ENCODE measurements around the gene EOLA1. TPM values are rescaled to one million over a fixed set of nuclear protein-coding genes. Genes with fewer than 3 reads are reported as not detected.
"Not testable (repeated sequence)": the region's sequence is repeated elsewhere in the genome, so short reads cannot be mapped to it uniquely, and the experiment has no call there.

EOLA1 gene
- polyA plus RNA-seq, 2 donors = 11.1 to 13.0 TPM

DNA sequence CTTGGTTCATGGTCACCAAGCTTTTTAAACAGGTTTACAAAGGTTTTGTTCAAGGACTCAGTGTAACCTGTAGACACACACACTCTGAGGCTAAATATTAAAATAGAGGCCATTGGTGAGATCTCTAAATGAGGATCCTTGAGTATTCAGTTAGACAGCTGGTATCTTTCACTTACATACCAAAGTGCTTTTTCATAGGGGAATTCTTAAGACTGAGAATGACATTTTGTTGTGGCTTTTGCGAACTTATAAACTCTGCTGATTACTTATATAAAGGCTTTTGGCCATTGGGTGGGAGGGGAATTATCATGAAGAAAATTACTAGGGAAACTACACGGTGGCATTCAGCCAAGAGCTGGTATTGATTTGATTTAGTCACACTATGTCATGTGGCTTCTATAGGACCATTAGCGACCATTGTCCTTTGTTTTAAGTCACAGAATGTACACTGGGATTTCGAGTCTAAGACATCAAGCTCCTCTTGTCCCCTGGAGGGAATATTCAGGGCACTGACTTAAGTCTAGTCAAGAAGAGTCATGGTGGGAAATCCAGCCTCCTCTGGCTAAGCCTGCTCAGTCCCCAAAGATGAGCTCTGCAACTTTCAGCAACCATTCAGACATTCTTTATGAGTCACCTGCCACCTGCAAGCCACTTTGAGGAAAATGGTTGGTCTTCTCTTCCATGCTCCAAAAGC, 10.6 kb downstream of the EOLA1 start:
- not testable (repeated sequence) for H3K36me3 ChIP-seq (ENCODE audit: control insufficient read depth in 2 of 2, insufficient read depth in 2 of 2, low read length in 1 of 2); H3K9me3 ChIP-seq (ENCODE audit: control insufficient read depth in 2 of 2, insufficient read depth in 1 of 2, low read depth in 1 of 2, low read length in 1 of 2); H3K4me3 ChIP-seq (ENCODE audit: low read depth in 1 of 2, low read length in 2 of 2); H3K4me1 ChIP-seq (ENCODE audit: control insufficient read depth in 2 of 2, insufficient read depth in 2 of 2, low read length in 1 of 2); H3K27me3 ChIP-seq (ENCODE audit: control insufficient read depth in 1 of 2, insufficient read depth in 2 of 2, low read length in 2 of 2); H3K27ac ChIP-seq (ENCODE audit: low read depth in 2 of 2, low read length in 1 of 2)
- WGBS, 2 donors = no CpG with 5 or more reads among the region's 4 CpGs

DNA sequence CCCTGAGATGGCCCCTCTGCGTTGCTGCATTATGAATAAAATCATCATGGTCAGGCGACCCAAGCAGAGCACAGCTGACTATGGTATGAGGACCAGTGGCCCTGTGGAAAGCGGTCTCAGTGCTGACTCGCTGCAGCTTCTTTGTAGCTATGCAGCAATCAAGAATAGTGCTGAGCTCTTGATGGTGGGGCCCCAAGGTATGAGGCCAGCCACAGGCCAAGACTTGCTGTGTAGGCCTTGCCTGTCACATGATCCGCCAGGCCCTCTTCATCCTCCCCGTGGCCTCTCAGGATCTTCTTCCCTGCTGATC, 11.1 kb downstream of the EOLA1 start:
- not testable (repeated sequence) for H3K27me3 ChIP-seq (ENCODE audit: control insufficient read depth in 1 of 2, insufficient read depth in 2 of 2, low read length in 2 of 2); H3K36me3 ChIP-seq (ENCODE audit: control insufficient read depth in 2 of 2, insufficient read depth in 2 of 2, low read length in 1 of 2); H3K4me1 ChIP-seq (ENCODE audit: control insufficient read depth in 2 of 2, insufficient read depth in 2 of 2, low read length in 1 of 2); H3K4me3 ChIP-seq (ENCODE audit: low read depth in 1 of 2, low read length in 2 of 2); H3K9me3 ChIP-seq (ENCODE audit: control insufficient read depth in 2 of 2, insufficient read depth in 1 of 2, low read depth in 1 of 2, low read length in 1 of 2); H3K27ac ChIP-seq (ENCODE audit: low read depth in 2 of 2, low read length in 1 of 2)
- WGBS, 2 donors = 81% methylated on average over 2 of the region's 6 CpGs; no CpG with 5 or more reads in 1 of the 2 donors

DNA sequence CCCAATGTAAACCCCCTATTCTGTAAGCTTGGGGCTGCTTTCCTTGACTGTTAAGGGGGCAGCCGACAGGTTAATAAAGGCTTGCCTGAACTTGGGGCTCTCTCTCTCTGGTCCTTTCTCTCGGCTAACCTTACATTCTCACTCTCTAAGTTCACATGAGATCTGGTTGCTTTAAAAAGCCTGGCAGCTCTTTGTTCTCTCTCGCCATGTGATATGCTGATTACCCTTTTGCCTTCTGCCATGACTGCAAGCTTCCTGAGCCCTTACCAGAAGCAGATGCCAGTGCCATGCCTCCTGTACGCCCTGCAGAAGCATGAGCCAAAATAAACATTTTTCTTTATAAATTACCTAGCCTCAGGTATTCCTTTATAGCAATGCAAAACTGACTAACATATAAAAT, 14.4 kb downstream of the EOLA1 start:
- not testable (repeated sequence) for H3K36me3 ChIP-seq (ENCODE audit: control insufficient read depth in 2 of 2, insufficient read depth in 2 of 2, low read length in 1 of 2); H3K27me3 ChIP-seq (ENCODE audit: control insufficient read depth in 1 of 2, insufficient read depth in 2 of 2, low read length in 2 of 2); H3K4me3 ChIP-seq (ENCODE audit: low read depth in 1 of 2, low read length in 2 of 2); H3K4me1 ChIP-seq (ENCODE audit: control insufficient read depth in 2 of 2, insufficient read depth in 2 of 2, low read length in 1 of 2); H3K9me3 ChIP-seq (ENCODE audit: control insufficient read depth in 2 of 2, insufficient read depth in 1 of 2, low read depth in 1 of 2, low read length in 1 of 2); H3K27ac ChIP-seq (ENCODE audit: low read depth in 2 of 2, low read length in 1 of 2)
- no CpG with 5 or more reads among the region's 4 CpGs for WGBS, 2 donors

DNA sequence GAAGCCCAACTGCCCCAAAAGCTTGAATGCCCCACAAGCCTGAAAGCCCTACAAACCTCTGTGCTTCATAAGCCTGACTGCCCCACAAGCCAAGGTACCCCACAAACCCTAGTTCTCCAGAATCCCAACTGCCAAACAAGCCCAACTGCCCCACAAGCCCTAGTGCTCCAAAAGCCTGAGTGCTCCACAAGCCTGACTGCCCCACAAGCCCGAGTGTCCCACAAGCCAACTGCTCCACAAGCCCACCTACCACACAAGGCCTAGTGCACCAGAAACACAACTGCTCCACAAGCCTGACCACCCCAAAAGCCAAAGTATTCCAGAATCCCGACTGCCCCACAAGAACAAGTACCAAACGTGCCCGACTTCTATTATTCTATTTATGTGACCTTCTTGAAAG, 22.5 kb downstream of the EOLA1 start:
- Histone ChIP-seq H3K27ac (ENCODE audit: low read depth in 2 of 2, low read length in 1 of 2) (no peak overlapping the region), H3K4me1 (ENCODE audit: control insufficient read depth in 2 of 2, insufficient read depth in 2 of 2, low read length in 1 of 2) (no peaks in the 10 kb centered on the region), H3K4me3 (ENCODE audit: low read depth in 1 of 2, low read length in 2 of 2) (no peak overlapping the region), H3K9me3 (ENCODE audit: control insufficient read depth in 2 of 2, insufficient read depth in 1 of 2, low read depth in 1 of 2, low read length in 1 of 2) (no peaks in the 10 kb centered on the region), H3K36me3 (ENCODE audit: control insufficient read depth in 2 of 2, insufficient read depth in 2 of 2, low read length in 1 of 2) (no peaks in the 10 kb centered on the region), H3K27me3 (ENCODE audit: control insufficient read depth in 1 of 2, insufficient read depth in 2 of 2, low read length in 2 of 2) (no peaks in the 10 kb centered on the region)
- WGBS, 2 donors = 85 to 95% methylated on average over 4 of the region's 4 CpGs

DNA sequence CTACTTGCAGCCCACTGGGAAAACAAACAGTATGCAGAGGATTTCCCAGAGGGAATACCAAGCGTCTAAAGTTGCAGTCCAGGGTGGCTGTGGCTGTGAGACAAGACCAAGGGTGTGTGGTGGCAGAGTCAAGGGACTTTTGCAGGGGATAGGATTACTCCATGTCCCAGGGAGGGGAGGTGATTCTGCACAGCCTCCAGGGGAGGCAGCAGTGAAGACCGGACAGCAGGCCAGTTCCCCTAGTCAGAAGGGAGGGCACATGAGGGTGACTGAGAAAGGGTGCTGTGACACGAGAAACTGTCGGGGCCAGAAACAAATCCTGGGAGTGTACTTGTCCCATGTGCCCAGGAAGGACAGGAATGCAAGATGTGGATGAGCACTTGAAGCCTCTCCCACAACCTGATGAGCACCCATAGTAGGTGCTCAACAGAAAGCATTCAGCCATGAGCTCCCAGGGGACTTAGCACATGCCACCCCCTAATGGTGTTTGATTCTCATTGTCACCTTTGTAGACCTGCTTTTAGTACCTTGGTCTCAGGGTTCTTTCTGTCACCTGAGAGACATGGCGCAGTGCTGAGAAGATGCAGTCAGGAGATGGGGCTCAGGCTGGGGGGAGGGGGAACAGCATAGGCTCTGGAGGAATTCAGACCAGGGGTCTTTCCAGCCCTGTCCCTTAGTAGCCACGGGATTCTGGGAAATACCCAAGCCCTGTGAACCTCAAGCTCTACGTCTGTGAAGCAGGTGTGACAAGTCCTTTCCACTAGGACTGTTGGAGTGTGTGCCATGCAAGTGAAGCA, 27.0 kb downstream of the EOLA1 start:
- no peak overlapping the region for H3K27ac ChIP-seq (ENCODE audit: low read depth in 2 of 2, low read length in 1 of 2)
- 74 to 84% methylated on average over 6 to 7 of the region's 7 CpGs for WGBS, 2 donors
- no peaks in the 10 kb centered on the region for H3K27me3 ChIP-seq (ENCODE audit: control insufficient read depth in 1 of 2, insufficient read depth in 2 of 2, low read length in 2 of 2)
- H3K4me1 ChIP-seq (ENCODE audit: control insufficient read depth in 2 of 2, insufficient read depth in 2 of 2, low read length in 1 of 2) = no peaks in the 10 kb centered on the region
- no peak overlapping the region for H3K4me3 ChIP-seq (ENCODE audit: low read depth in 1 of 2, low read length in 2 of 2)
- no peaks in the 10 kb centered on the region for H3K9me3 ChIP-seq (ENCODE audit: control insufficient read depth in 2 of 2, insufficient read depth in 1 of 2, low read depth in 1 of 2, low read length in 1 of 2)
- no peaks in the 10 kb centered on the region for H3K36me3 ChIP-seq (ENCODE audit: control insufficient read depth in 2 of 2, insufficient read depth in 2 of 2, low read length in 1 of 2)

DNA sequence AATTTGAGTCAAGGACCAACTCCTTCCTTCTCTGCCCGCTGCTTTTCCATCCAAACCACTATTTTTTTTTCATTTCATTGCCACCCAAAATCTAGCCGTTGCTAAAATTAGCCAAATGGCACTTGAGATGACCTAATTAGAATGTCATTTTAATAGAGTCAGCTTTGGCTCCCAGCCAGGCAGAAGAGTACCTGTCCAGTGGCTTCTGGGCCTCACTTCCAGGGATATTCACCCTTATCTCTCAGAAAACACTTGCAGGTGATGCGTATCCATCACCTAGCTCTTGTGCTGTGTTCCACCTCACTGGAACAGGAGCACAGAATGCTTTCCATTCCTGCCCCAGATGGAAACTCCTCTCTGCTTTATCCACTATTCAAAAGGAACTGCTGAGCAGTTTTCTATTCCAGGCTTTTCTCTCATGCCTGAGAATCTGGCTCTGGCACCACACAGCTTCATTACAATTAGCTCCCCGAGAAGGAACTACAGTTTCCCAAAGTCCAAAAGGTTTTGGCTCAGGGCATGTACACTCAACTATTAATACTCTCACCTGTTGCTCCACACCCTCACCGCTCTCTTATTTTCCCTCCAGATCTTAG, 28.0 kb downstream of the EOLA1 start:
- Histone ChIP-seq H3K27ac (ENCODE audit: low read depth in 2 of 2, low read length in 1 of 2) (no peak overlapping the region), H3K36me3 (ENCODE audit: control insufficient read depth in 2 of 2, insufficient read depth in 2 of 2, low read length in 1 of 2) (no peaks in the 10 kb centered on the region), H3K27me3 (ENCODE audit: control insufficient read depth in 1 of 2, insufficient read depth in 2 of 2, low read length in 2 of 2) (no peaks in the 10 kb centered on the region), H3K4me1 (ENCODE audit: control insufficient read depth in 2 of 2, insufficient read depth in 2 of 2, low read length in 1 of 2) (no peaks in the 10 kb centered on the region), H3K4me3 (ENCODE audit: low read depth in 1 of 2, low read length in 2 of 2) (no peak overlapping the region), H3K9me3 (ENCODE audit: control insufficient read depth in 2 of 2, insufficient read depth in 1 of 2, low read depth in 1 of 2, low read length in 1 of 2) (no peaks in the 10 kb centered on the region)
- WGBS, 2 donors = 77 to 79% methylated on average over 5 of the region's 5 CpGs

DNA sequence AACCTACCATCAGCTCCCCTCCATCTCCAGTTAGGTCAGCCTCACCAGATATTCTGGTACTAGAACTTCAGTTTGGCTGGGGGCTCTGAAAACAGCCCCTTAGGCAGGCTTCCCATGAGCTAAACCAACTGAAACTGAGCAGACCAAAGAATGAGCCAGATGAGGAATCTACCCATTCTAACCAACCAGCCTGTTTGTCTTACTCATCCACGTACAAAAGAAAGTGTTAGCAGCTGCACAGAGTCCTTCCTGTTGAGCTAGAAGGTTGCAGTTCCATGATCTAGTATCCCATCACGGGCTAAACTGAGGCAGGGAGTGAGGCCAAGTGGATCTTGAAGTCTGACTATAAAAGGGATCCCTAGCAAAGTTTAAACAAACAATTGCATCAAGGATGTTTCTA, 29.0 kb downstream of the EOLA1 start:
- Histone ChIP-seq H3K27ac (ENCODE audit: low read depth in 2 of 2, low read length in 1 of 2) (no peak overlapping the region), H3K36me3 (ENCODE audit: control insufficient read depth in 2 of 2, insufficient read depth in 2 of 2, low read length in 1 of 2) (no peaks in the 10 kb centered on the region), H3K9me3 (ENCODE audit: control insufficient read depth in 2 of 2, insufficient read depth in 1 of 2, low read depth in 1 of 2, low read length in 1 of 2) (no peaks in the 10 kb centered on the region), H3K4me3 (ENCODE audit: low read depth in 1 of 2, low read length in 2 of 2) (no peak overlapping the region), H3K4me1 (ENCODE audit: control insufficient read depth in 2 of 2, insufficient read depth in 2 of 2, low read length in 1 of 2) (no peaks in the 10 kb centered on the region), H3K27me3 (ENCODE audit: control insufficient read depth in 1 of 2, insufficient read depth in 2 of 2, low read length in 2 of 2) (no peaks in the 10 kb centered on the region)
- 60% methylated on average over 2 of the region's 2 CpGs for whole genome bisulfite sequencing, 2 donors

DNA sequence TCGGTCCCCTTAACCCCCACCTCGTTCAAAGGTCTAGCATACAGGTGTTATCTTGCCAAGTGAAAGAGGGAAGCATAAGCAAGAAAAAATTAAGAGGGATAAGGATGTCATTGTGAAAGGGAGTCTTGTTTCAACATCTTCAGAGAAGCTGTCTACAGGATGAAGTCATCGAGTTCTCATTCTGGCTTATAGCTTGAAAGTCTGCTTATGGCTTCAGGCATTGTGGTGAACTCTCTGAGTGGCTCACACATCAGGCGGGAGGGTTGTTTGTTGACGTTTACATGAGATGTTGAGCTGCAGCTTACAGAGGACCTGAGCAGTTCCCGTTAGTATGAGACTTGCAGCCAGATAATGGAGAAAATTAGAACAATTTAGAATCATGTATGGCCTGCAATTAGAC, 29.9 kb downstream of the EOLA1 start:
- Histone ChIP-seq H3K4me1 (ENCODE audit: control insufficient read depth in 2 of 2, insufficient read depth in 2 of 2, low read length in 1 of 2) (no peaks in the 10 kb centered on the region), H3K9me3 (ENCODE audit: control insufficient read depth in 2 of 2, insufficient read depth in 1 of 2, low read depth in 1 of 2, low read length in 1 of 2) (no peaks in the 10 kb centered on the region), H3K4me3 (ENCODE audit: low read depth in 1 of 2, low read length in 2 of 2) (no peak overlapping the region), H3K27ac (ENCODE audit: low read depth in 2 of 2, low read length in 1 of 2) (no peak overlapping the region), H3K27me3 (ENCODE audit: control insufficient read depth in 1 of 2, insufficient read depth in 2 of 2, low read length in 2 of 2) (no peaks in the 10 kb centered on the region), H3K36me3 (ENCODE audit: control insufficient read depth in 2 of 2, insufficient read depth in 2 of 2, low read length in 1 of 2) (no peaks in the 10 kb centered on the region)
- WGBS, 2 donors = 38 to 42% methylated on average over 6 of the region's 6 CpGs

DNA sequence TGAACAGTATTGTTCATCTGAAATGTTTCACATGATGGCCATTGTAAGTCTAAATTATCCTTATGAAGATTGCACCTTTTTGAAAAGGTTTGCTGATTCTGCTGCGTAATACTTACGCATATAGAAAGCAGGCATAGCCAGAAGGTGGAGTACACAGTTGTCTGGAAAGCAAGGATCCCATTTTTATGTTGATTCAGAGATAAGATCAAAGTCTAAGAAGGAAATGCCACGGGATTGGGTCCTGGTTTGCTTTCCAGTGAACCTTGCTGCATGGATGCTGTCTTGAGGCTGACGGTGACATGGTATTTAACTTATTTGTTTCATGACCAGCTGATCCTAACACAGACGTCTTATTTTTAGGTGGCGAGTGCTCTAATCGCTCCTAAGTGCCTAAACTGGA, 31.0 kb downstream of the EOLA1 start:
- H3K4me1 ChIP-seq (ENCODE audit: control insufficient read depth in 2 of 2, insufficient read depth in 2 of 2, low read length in 1 of 2) = no peaks in the 10 kb centered on the region
- H3K27ac ChIP-seq (ENCODE audit: low read depth in 2 of 2, low read length in 1 of 2) = no peak overlapping the region
- no peak overlapping the region for H3K4me3 ChIP-seq (ENCODE audit: low read depth in 1 of 2, low read length in 2 of 2)
- H3K9me3 ChIP-seq (ENCODE audit: control insufficient read depth in 2 of 2, insufficient read depth in 1 of 2, low read depth in 1 of 2, low read length in 1 of 2) = no peaks in the 10 kb centered on the region
- no peaks in the 10 kb centered on the region for H3K36me3 ChIP-seq (ENCODE audit: control insufficient read depth in 2 of 2, insufficient read depth in 2 of 2, low read length in 1 of 2)
- H3K27me3 ChIP-seq (ENCODE audit: control insufficient read depth in 1 of 2, insufficient read depth in 2 of 2, low read length in 2 of 2) = no peaks in the 10 kb centered on the region
- WGBS, 2 donors = 67 to 91% methylated on average over 7 of the region's 7 CpGs

DNA sequence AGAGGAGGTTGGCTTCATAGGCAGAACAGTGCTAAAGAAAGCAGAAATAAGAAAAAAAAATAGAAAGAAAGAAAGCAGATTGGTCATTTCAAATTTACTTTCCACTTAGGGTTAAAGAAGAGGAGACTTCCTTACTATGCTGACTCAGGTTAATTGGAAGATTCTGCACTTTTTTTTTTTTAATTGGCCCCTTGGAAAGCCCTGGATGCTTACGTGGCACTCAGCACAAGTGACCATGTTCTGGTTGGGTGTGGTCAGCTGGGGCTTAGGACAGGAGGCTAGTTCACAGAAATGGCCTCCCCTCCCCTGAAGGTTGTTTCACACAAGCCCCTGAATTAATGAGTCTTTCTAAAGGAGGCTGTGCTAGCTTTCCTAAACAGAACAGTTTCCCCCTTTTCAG, 31.9 kb downstream of the EOLA1 start:
- Histone ChIP-seq H3K36me3 (ENCODE audit: control insufficient read depth in 2 of 2, insufficient read depth in 2 of 2, low read length in 1 of 2) (no peaks in the 10 kb centered on the region), H3K27ac (ENCODE audit: low read depth in 2 of 2, low read length in 1 of 2) (no peak overlapping the region), H3K4me1 (ENCODE audit: control insufficient read depth in 2 of 2, insufficient read depth in 2 of 2, low read length in 1 of 2) (no peaks in the 10 kb centered on the region), H3K27me3 (ENCODE audit: control insufficient read depth in 1 of 2, insufficient read depth in 2 of 2, low read length in 2 of 2) (no peaks in the 10 kb centered on the region), H3K9me3 (ENCODE audit: control insufficient read depth in 2 of 2, insufficient read depth in 1 of 2, low read depth in 1 of 2, low read length in 1 of 2) (no peaks in the 10 kb centered on the region), H3K4me3 (ENCODE audit: low read depth in 1 of 2, low read length in 2 of 2) (no peak overlapping the region)
- WGBS, 2 donors = 39 to 50% methylated on average over 1 of the region's 1 CpG
